ENCODE results near the gene TMEM259. TPM values are rescaled to one million over a fixed set of nuclear protein-coding genes. Genes with fewer than 3 reads are reported as not detected.

TMEM259 gene
- total and polyA plus RNA-seq, 2 of the 13 experiments (the other 11 are each of a cell fraction or from before 2014, with no cell fraction given) = 64.7 to 164 TPM

GRCh38 chr19:1020868-1021425 is at the start of gene TMEM259 (continued):
- peak; percentile 77; the same call in 1 of the 2 replicates for TF ChIP-seq ARID4A (CRISPR knock-in tag; IDR thresholded peaks at IDR 0.05; ENCODE audit: borderline replicate concordance)
- peak; percentile 81; the same call in 1 of the 2 replicates for TF ChIP-seq ZHX2 (IDR thresholded peaks at IDR 0.05; ENCODE audit: low read depth)
- TF ChIP-seq ZHX2 (CRISPR knock-in tag; IDR thresholded peaks at IDR 0.05; ENCODE audit: borderline replicate concordance) = no peak
- 0 out of 2 replicates have a peak, but pooled peaks have one; percentile 11 for TF ChIP-seq SIN3B (IDR thresholded peaks at IDR 0.05; ENCODE audit: low read length)
- TF ChIP-seq ZNF800 (CRISPR knock-in tag; IDR thresholded peaks at IDR 0.05) = no peak
- TF ChIP-seq IRX3 (CRISPR knock-in tag; IDR thresholded peaks at IDR 0.05; ENCODE audit: borderline replicate concordance, low read depth) = 0 out of 2 replicates have a peak, but pooled peaks have one; percentile 72
- no peak for TF ChIP-seq SOX6 (IDR thresholded peaks at IDR 0.05)
- TF ChIP-seq SOX6 (CRISPR knock-in tag; IDR thresholded peaks at IDR 0.05) = no peak
- peak; percentile 48; the same call in 1 of the 2 replicates for TF ChIP-seq HDAC1 (CRISPR knock-in tag; IDR thresholded peaks at IDR 0.05)
- TF ChIP-seq KMT2A (CRISPR knock-in tag; IDR thresholded peaks at IDR 0.05) = peak; percentile 71; the same call in 1 of the 2 replicates
- no peak for TF ChIP-seq ZIK1 (CRISPR knock-in tag; IDR thresholded peaks at IDR 0.05; ENCODE audit: borderline replicate concordance, low read depth)
- TF ChIP-seq POGK (CRISPR knock-in tag; conservative IDR thresholded peaks at IDR 0.05) = peak; percentile 97; the same call in 1 of the 2 replicates
- TF ChIP-seq ZNF564 (CRISPR knock-in tag; IDR thresholded peaks at IDR 0.05) = no peak; the same call in 1 of the 2 replicates
- peak; percentile 70 for TF ChIP-seq ZFX (CRISPR knock-in tag; IDR thresholded peaks at IDR 0.05; ENCODE audit: low read depth)

Measured in HepG2 (cell line).